Measurements from ENCODE around the gene LDAH. TPM values are rescaled to one million over a fixed set of nuclear protein-coding genes. Genes with fewer than 3 reads are reported as not detected.

Gene LDAH
- total RNA-seq, 1 experiment from 2014 or later, result 15.2 TPM

GRCh38 chr2:20758997-20759396 is 63.9 kb downstream of the LDAH start:
- WGBS (ENCODE audit: extremely low coverage, insufficient read length, low lambda C conversion rate), result no CpG with 5 or more reads among the region's 1 CpG
- Histone ChIP-seq H3K4me1 (ENCODE audit: insufficient read depth, low read length) (no peaks in the 10 kb centered on the region; the same call in 1 of the 2 replicates), H2AFZ (ENCODE audit: low read length) (no peak overlapping the region), H3K23me2 (ENCODE audit: insufficient read length, low read depth, low read length, poor library complexity, severe bottlenecking) (no peaks in the 10 kb centered on the region), H3K79me1 (ENCODE audit: insufficient read depth, low read depth, low read length, poor library complexity, severe bottlenecking) (no peaks in the 10 kb centered on the region), H2BK120ac (ENCODE audit: low read depth, low read length, poor library complexity, severe bottlenecking) (no peak overlapping the region), H4K8ac (replicated peaks; ENCODE audit: insufficient read length, low read depth, low read length) (no peak overlapping the region), H2BK20ac (ENCODE audit: low read depth, low read length, poor library complexity, severe bottlenecking) (no peak overlapping the region), H3K18ac (ENCODE audit: insufficient read length, low read depth, low read length) (no peak overlapping the region), H2BK15ac (ENCODE audit: low read depth, low read length) (no peak overlapping the region), H3K4me2 (ENCODE audit: insufficient read depth, insufficient read length, low read length) (no peak overlapping the region), H3T11ph (ENCODE audit: low read length) (no peak overlapping the region), H4K91ac (ENCODE audit: insufficient read length, low read depth, low read length) (no peak overlapping the region), H4K5ac (ENCODE audit: insufficient read length, low read depth, low read length) (no peak overlapping the region), H3K27me3 (ENCODE audit: insufficient read depth, low read length) (no peaks in the 10 kb centered on the region), H3K14ac (ENCODE audit: insufficient read depth, low read length) (no peak overlapping the region), H3K9ac (ENCODE audit: extremely low read depth, insufficient read length, low read length) (no peak overlapping the region), H4K20me1 (ENCODE audit: control insufficient read depth, insufficient read depth, insufficient read length) (no peaks in the 10 kb centered on the region), H3K79me2 (ENCODE audit: insufficient read depth, low read length) (no peaks in the 10 kb centered on the region), H3K4ac (ENCODE audit: low read depth, low read length) (no peak overlapping the region), H2BK5ac (ENCODE audit: insufficient read length, low read length) (no peak overlapping the region), H3K27ac (ENCODE audit: insufficient read length, low read depth, low read length) (no peak overlapping the region), H2BK12ac (ENCODE audit: insufficient read length, low read depth, low read length) (no peak overlapping the region), H3K56ac (ENCODE audit: insufficient read length, low read depth, low read length) (no peak overlapping the region), H2AK5ac (ENCODE audit: insufficient read length, low read length) (no peak overlapping the region), H3K9me3 (ENCODE audit: control insufficient read depth, low read depth, low read length) (no peaks in the 10 kb centered on the region), H3K23ac (ENCODE audit: insufficient read length, low read depth, low read length) (no peak overlapping the region)
- no peak for DNase-seq
- Mint-ChIP-seq H3K4me1 (peaks cover 5 to 7% of the 10 kb centered on the region in 2 experiments), H3K27me3 (ENCODE audit: low read depth) (no peaks in the 10 kb centered on the region), H3K36me3 (ENCODE audit: insufficient read depth in 1 of 3, low read depth in 3 of 3) (peaks cover 8 to 10% (median 8%) of the 10 kb centered on the region in 3 experiments), H3K9me3 (no peaks in the 10 kb centered on the region; a peak in 1 of 5 replicates), H3K4me3 (no peak overlapping the region), H3K27ac (no peak overlapping the region)
- TF ChIP-seq CTCF (conservative IDR thresholded peaks at IDR 0.05), result no peak
